ENCODE measurements around the gene GDI1. TPM values are rescaled to one million over a fixed set of nuclear protein-coding genes. Genes with fewer than 3 reads are reported as not detected.

The GDI1 gene
- total and polyA plus RNA-seq, 9 of the 15 experiments (the other 6 are each of a cell fraction or from before 2014, with no cell fraction given) = 0.97 to 82.6 (median 37.5) TPM

- TF ChIP-seq ID3 (CRISPR knock-in tag; IDR thresholded peaks at IDR 0.05) = no peak
- no peak for TF ChIP-seq ID3 (tag; IDR thresholded peaks at IDR 0.05)
- no peak for TF ChIP-seq CBX2 (IDR thresholded peaks at IDR 0.05; ENCODE audit: insufficient read depth, low read length, poor library complexity, severe bottlenecking)
- no peak for TF ChIP-seq LEF1 (IDR thresholded peaks at IDR 0.05)
- TF ChIP-seq ZNF395 (CRISPR knock-in tag; IDR thresholded peaks at IDR 0.05) = no peak
- no peak for TF ChIP-seq ZNF561 (CRISPR knock-in tag; conservative IDR thresholded peaks at IDR 0.05)
Observed at GRCh38 chrX:154437971-154438893, 1.3 kb downstream of the GDI1 start (continued).

DNA sequence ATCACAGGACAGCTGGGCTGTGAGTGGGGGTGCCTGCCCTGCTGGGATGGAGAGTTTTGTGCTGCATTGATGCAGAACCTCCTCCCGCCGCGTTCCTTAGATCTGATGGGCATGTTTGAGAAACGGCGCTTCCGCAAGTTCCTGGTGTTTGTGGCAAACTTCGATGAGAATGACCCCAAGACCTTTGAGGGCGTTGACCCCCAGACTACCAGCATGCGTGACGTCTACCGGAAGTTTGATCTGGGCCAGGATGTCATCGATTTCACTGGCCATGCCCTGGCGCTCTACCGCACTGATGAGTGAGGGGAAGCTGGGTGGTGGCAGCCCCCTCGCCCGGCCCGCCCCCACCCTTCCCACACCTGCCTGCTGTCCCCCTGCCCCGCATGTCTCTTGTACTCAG lies 2.9 kb downstream of the GDI1 start:
- H3K4me1 ChIP-seq (replicated peaks in 1 of 2; ENCODE audit: control insufficient read depth in 2 of 2, insufficient read depth in 2 of 2, low read length in 2 of 2) = peaks cover 6 to 48% of the 10 kb centered on the region in 2 experiments; a peak in 4 of 5 replicates
- H4K20me1 ChIP-seq (replicated peaks; ENCODE audit: control insufficient read depth, insufficient read depth, low read length) = peaks cover 5% of the 10 kb centered on the region; the same call in 1 of the 2 replicates
- DNase-seq (ENCODE audit: extremely low read depth in 1 of 4, low spot score in 3 of 4) = no peak
- WGBS (ENCODE audit: insufficient coverage, low coverage, missing lambda C conversion rate) = 88% methylated on average over 9 of the region's 18 CpGs
- intact Hi-C loops (cut with micrococcal nuclease) (no loop called here), in situ Hi-C loops (cut with MboI) (no loop called here)
- BruUV-seq (replicated peaks) = no TSS peak
- H3K36me3 ChIP-seq (ENCODE audit: control insufficient read depth, insufficient read depth, low read length) = peaks cover 54% of the 10 kb centered on the region; the same call in 2 of the 3 replicates
- no peak overlapping the region for H3K27ac ChIP-seq (ENCODE audit: extremely low read depth, low read depth, low read length)
- no peak overlapping the region for H3K4me3 ChIP-seq
- H2AFZ ChIP-seq (ENCODE audit: low read depth, low read length) = no peak overlapping the region
- H3K9me3 ChIP-seq (replicated peaks; ENCODE audit: control insufficient read depth, insufficient read depth, low read depth, low read length) = no peaks in the 10 kb centered on the region
- peaks cover 3% of the 10 kb centered on the region for H3K9me1 ChIP-seq (ENCODE audit: control insufficient read depth, insufficient read depth, low read length)
- no peak for ATAC-seq
- CTCF ChIA-PET (ENCODE audit: low intra/inter-chr PET ratio) = no interaction called here
- H3K9ac ChIP-seq (ENCODE audit: insufficient read depth in 1 of 2, low read depth in 2 of 2, low read length in 2 of 2) = no peak overlapping the region
- H3K27me3 ChIP-seq (ENCODE audit: control insufficient read depth in 2 of 2, insufficient read depth in 2 of 2, low read length in 2 of 2) = no peaks in the 10 kb centered on the region
- H3K79me2 ChIP-seq (ENCODE audit: control insufficient read depth, insufficient read depth, low read length) = peaks cover 30% of the 10 kb centered on the region
- no peak for FAIRE-seq
- H3K4me2 ChIP-seq (ENCODE audit: insufficient read depth, low read length) = no peak overlapping the region
- POLR2A ChIA-PET = no interaction called here
- TF ChIP-seq MNT (conservative IDR thresholded peaks at IDR 0.05) = no peak
- TF ChIP-seq CHCHD3 (CRISPR knock-in tag; IDR thresholded peaks at IDR 0.05) = no peak
- no peak for TF ChIP-seq NFIC (IDR thresholded peaks at IDR 0.05)
- TF ChIP-seq CREB3 (tag; conservative IDR thresholded peaks at IDR 0.05; ENCODE audit: low read depth) = no peak
- no peak for TF ChIP-seq MXD1 (CRISPR knock-in tag; IDR thresholded peaks at IDR 0.05; ENCODE audit: borderline replicate concordance, poor library complexity, severe bottlenecking)
